ENCODE data around the gene RPS29.

GRCh38 chr14:49623941-49624839, 38.0 kb upstream of the RPS29 start:
- TF ChIP-seq SMC3 (IDR thresholded peaks at IDR 0.05; ENCODE audit: low read depth, low read length) (no peak), TCF12 (IDR thresholded peaks at IDR 0.05) (no peak), EP300 (IDR thresholded peaks at IDR 0.05; ENCODE audit: borderline replicate concordance in 1 of 2, low read depth in 1 of 2, low read length in 1 of 2) (no peak), CTCF (IDR thresholded peaks at IDR 0.05) (no peak), TAF1 (IDR thresholded peaks at IDR 0.05; ENCODE audit: borderline replicate concordance, low read depth, low read length) (no peak), RXRA (IDR thresholded peaks at IDR 0.05; ENCODE audit: borderline replicate concordance, low read depth) (no peak), CHD2 (IDR thresholded peaks at IDR 0.05; ENCODE audit: low read length, partially characterized antibody) (no peak), USF1 (IDR thresholded peaks at IDR 0.05; ENCODE audit: borderline replicate concordance, low read depth) (no peak), FOXJ3 (CRISPR knock-in tag; IDR thresholded peaks at IDR 0.05) (no peak)
